DOHH2 (cell line): Measurements from ENCODE around the gene PCDHGA6.

ENCODE experiments used
- H3F3A ChIP-seq: fragments of 200-600 bp; sonication (generic), shearing (Covaris generic); 2 replicates; pipeline ENCODE4 v1.6.0; 2016; ENCODE audit warnings: antibody characterized with exemption, mild to moderate bottlenecking; ENCODE audit not compliant: control insufficient read depth, insufficient read depth
- H3K27ac ChIP-seq: fragments of 200-600 bp; sonication (generic); 2 replicates; pipeline ENCODE4 v1.5.1; 2014; ENCODE audit warnings: low read depth, mild to moderate bottlenecking, low read length, moderate library complexity
- H3K27me3 ChIP-seq: fragments of 200-600 bp; sonication (generic); 2 replicates; pipeline ENCODE4 v1.6.1; 2014; ENCODE audit warnings: mild to moderate bottlenecking, low read length, mixed read lengths; ENCODE audit not compliant: control insufficient read depth
- H3K36me3 ChIP-seq: fragments of 200-600 bp; sonication (generic); 2 replicates; pipeline ENCODE4 v1.6.1; 2014; ENCODE audit warnings: mild to moderate bottlenecking, low read length, moderate library complexity, mixed read lengths; ENCODE audit not compliant: control insufficient read depth
- H3K4me1 ChIP-seq: fragments of 200-600 bp; sonication (generic); 2 replicates; pipeline ENCODE4 v1.6.1; 2014; ENCODE audit warnings: mild to moderate bottlenecking, low read length, mixed read lengths; ENCODE audit not compliant: control insufficient read depth
- H3K4me2 ChIP-seq: fragments of 200-600 bp; sonication (generic); 2 replicates; pipeline ENCODE4 v1.6.0; 2014; ENCODE audit warnings: mild to moderate bottlenecking, low read length, moderate library complexity
- H3K4me3 ChIP-seq: fragments of 200-600 bp; sonication (generic); 2 replicates; pipeline ENCODE4 v1.5.1; 2014; ENCODE audit warnings: mild to moderate bottlenecking, low read length, mixed read lengths
- H3K79me2 ChIP-seq: fragments of 200-600 bp; sonication (generic); 2 replicates; pipeline ENCODE4 v1.6.1; 2014; ENCODE audit warnings: mild to moderate bottlenecking, low read length, mixed read lengths; ENCODE audit not compliant: control insufficient read depth
- H3K9me2 ChIP-seq: fragments of 200-600 bp; sonication (generic); replicated peaks from 2 replicates; pipeline ENCODE4 v1.6.1; 2014; ENCODE audit warnings: mild to moderate bottlenecking, low read length, mixed read lengths; ENCODE audit not compliant: control insufficient read depth
- H3K9me3 ChIP-seq: fragments of 200-600 bp; sonication (generic); 2 replicates; pipeline ENCODE4 v1.6.1; 2014; ENCODE audit warnings: antibody characterized with exemption, low read length, mixed read lengths; ENCODE audit not compliant: control insufficient read depth, insufficient read depth
- H4K20me1 ChIP-seq: fragments of 200-600 bp; sonication (generic); 2 replicates; pipeline ENCODE4 v1.6.0; 2014; ENCODE audit warnings: low read depth, mild to moderate bottlenecking, antibody characterized with exemption, low read length, moderate library complexity; ENCODE audit not compliant: control insufficient read depth, insufficient read depth
- CTCF ChIP-seq: fragments of 200-600 bp; sonication (generic); IDR thresholded peaks from one replicate; pipeline ENCODE4 v1.5.1; 2014; ENCODE audit warnings: antibody characterized with exemption, mild to moderate bottlenecking, low read depth, low read length; ENCODE audit not compliant: poor library complexity, severe bottlenecking
- EZH2phosphoT487 ChIP-seq: fragments of 200-600 bp; sonication (generic); IDR thresholded peaks from 2 replicates; pipeline ENCODE4 v1.6.1; 2017; ENCODE audit warnings: borderline replicate concordance, mild to moderate bottlenecking, antibody characterized with exemption, low read length, moderate library complexity, mixed read lengths

The PCDHGA6 gene

GRCh38 chr5:141342773-141343172 lies 30.9 kb upstream of the PCDHGA6 start:
- H3K27ac ChIP-seq, result no peak overlapping the region
- TF ChIP-seq CTCF, result no peak
- no peak for TF ChIP-seq EZH2phosphoT487
- no peaks in the 10 kb centered on the region for H3K79me2 ChIP-seq
- no peaks in the 10 kb centered on the region for H4K20me1 ChIP-seq
- no peaks in the 10 kb centered on the region for H3F3A ChIP-seq
- H3K4me2 ChIP-seq, result no peak overlapping the region
- H3K9me2 ChIP-seq, result no peaks in the 10 kb centered on the region
- no peaks in the 10 kb centered on the region for H3K27me3 ChIP-seq
- no peaks in the 10 kb centered on the region for H3K4me1 ChIP-seq
- no peaks in the 10 kb centered on the region for H3K36me3 ChIP-seq
- H3K9me3 ChIP-seq, result peaks cover 23% of the 10 kb centered on the region; the same call in 1 of the 2 replicates
- H3K4me3 ChIP-seq, result no peak overlapping the region

- TF ChIP-seq CTCF (peak; percentile 65), EZH2phosphoT487 (no peak)
- no peaks in the 10 kb centered on the region for H3K9me2 ChIP-seq
- no peaks in the 10 kb centered on the region for H3K27me3 ChIP-seq
- H3K79me2 ChIP-seq, result no peaks in the 10 kb centered on the region
- H3K4me1 ChIP-seq, result no peaks in the 10 kb centered on the region
- no peak within 1 kb of the TSS for H3K4me3 ChIP-seq
- H3K4me2 ChIP-seq, result no peak within 1 kb of the TSS
- no peak within 1 kb of the TSS for H3K27ac ChIP-seq
- no peaks in the 10 kb centered on the region for H4K20me1 ChIP-seq
- no peaks in the 10 kb centered on the region for H3K36me3 ChIP-seq
- H3K9me3 ChIP-seq, result peaks cover 23% of the 10 kb centered on the region; the same call in 1 of the 2 replicates
- H3F3A ChIP-seq, result no peaks in the 10 kb centered on the region
Observed at GRCh38 chr5:141343242-141343952, 30.3 kb upstream of the PCDHGA6 start, which contains the start of gene PCDHGA3. PCDHGA3 (plus strand) TSS chr5:141343829; CDS start chr5:141344034, 205 bp downstream.

- Histone ChIP-seq H3K9me3 (peaks cover 18% of the 10 kb centered on the region; the same call in 1 of the 2 replicates), H3K4me3 (no peak overlapping the region), H3K4me2 (no peak overlapping the region), H4K20me1 (no peaks in the 10 kb centered on the region), H3K9me2 (no peaks in the 10 kb centered on the region), H3K36me3 (no peaks in the 10 kb centered on the region), H3F3A (no peaks in the 10 kb centered on the region), H3K27ac (no peak overlapping the region), H3K27me3 (no peaks in the 10 kb centered on the region), H3K79me2 (no peaks in the 10 kb centered on the region), H3K4me1 (no peaks in the 10 kb centered on the region)
- no peak for TF ChIP-seq EZH2phosphoT487
- TF ChIP-seq CTCF, result no peak
Observed at GRCh38 chr5:141343953-141344463, 29.7 kb upstream of the PCDHGA6 start.
